Common myeloid progenitor, CD34-positive (primary cell): ENCODE results near the gene CACNA1D.

Experiments
- CTCF ChIA-PET: fragments of 350-600 bp; sonication (Branson Sonifier 250); formaldehyde crosslinking; loops from one replicate; lab custom pipeline; 2021; ENCODE audit warnings: antibody characterized with exemption; lab: Charles Lee
- POLR2A ChIA-PET: fragments of 350-600 bp; sonication (Branson Sonifier 250); formaldehyde crosslinking; loops from one replicate; lab custom pipeline; 2021; ENCODE audit warnings: antibody characterized with exemption; lab: Charles Lee
- DNase-seq, 3 donors: peaks; one replicate each; pipeline versions ENCODE4 v3.0.0 to v3.0.0-alpha.2; 2013
- H3K27ac ChIP-seq, 2 experiments: 1 replicate in 1 of 2; 2 replicates in 1 of 2; pipeline ENCODE4 v1.7.0; 2013; ENCODE audit warnings: inconsistent platforms in 2 of 2, low read length in 2 of 2, mild to moderate bottlenecking in 2 of 2, low read depth in 1 of 2, moderate library complexity in 1 of 2; ENCODE audit not compliant: severe bottlenecking in 2 of 2, insufficient read depth in 1 of 2, poor library complexity in 1 of 2
- H3K27me3 ChIP-seq, 5 experiments: replicated peaks in 2 of 5; 1 replicate in 3 of 5; 2 replicates in 2 of 5; pipeline versions ENCODE4 v1.6.1 to v1.7.0; 2013; ENCODE audit warnings: low read length in 4 of 5, mild to moderate bottlenecking in 2 of 5, moderate library complexity in 2 of 5, inconsistent platforms in 1 of 5; ENCODE audit not compliant: insufficient read depth in 5 of 5, control insufficient read depth in 4 of 5
- H3K36me3 ChIP-seq, 4 experiments: 1 replicate in 2 of 4; 2 replicates in 2 of 4; pipeline versions ENCODE4 v1.6.1 to v1.7.0; 2013; ENCODE audit warnings: low read length in 3 of 4, control low read depth in 1 of 4, mild to moderate bottlenecking in 1 of 4; ENCODE audit not compliant: control insufficient read depth in 4 of 4, insufficient read depth in 4 of 4
- H3K4me1 ChIP-seq, 4 experiments: 1 replicate in 3 of 4; 2 replicates in 1 of 4; pipeline versions ENCODE4 v1.6.1 to v1.7.1; 2013; ENCODE audit warnings: low read length in 3 of 4, mild to moderate bottlenecking in 3 of 4, control low read depth in 1 of 4, inconsistent platforms in 1 of 4, moderate library complexity in 1 of 4; ENCODE audit not compliant: control insufficient read depth in 4 of 4, insufficient read depth in 4 of 4; ENCODE audit errors: control extremely low read depth in 1 of 4
- H3K4me3 ChIP-seq, 7 experiments: 1 replicate in 4 of 7; 2 replicates in 3 of 7; pipeline versions ENCODE4 v1.5.1 to v1.7.0; 2013; ENCODE audit warnings: mild to moderate bottlenecking in 7 of 7, low read length in 6 of 7, moderate library complexity in 6 of 7, inconsistent platforms in 2 of 7, low read depth in 2 of 7, control low read depth in 1 of 7; ENCODE audit not compliant: insufficient read depth in 4 of 7, control insufficient read depth in 1 of 7; ENCODE audit errors: extremely low read depth in 1 of 7
- H3K9me3 ChIP-seq, 5 experiments: 1 replicate in 4 of 5; 2 replicates in 1 of 5; pipeline versions ENCODE4 v1.6.1 to v1.7.1; 2013; ENCODE audit warnings: low read length in 4 of 5, mild to moderate bottlenecking in 2 of 5, inconsistent platforms in 1 of 5, low read depth in 1 of 5, moderate library complexity in 1 of 5; ENCODE audit not compliant: control insufficient read depth in 4 of 5, insufficient read depth in 2 of 5; ENCODE audit errors: control extremely low read depth in 1 of 5
- WGBS: methylation state at CpG from one replicate; pipeline ENCODE4 v1.1.5; 2013; ENCODE audit not compliant: insufficient coverage; 5-methylcytosine and 5-hydroxymethylcytosine counted together

Gene CACNA1D

GRCh38 chr3:53799338-53799865 is 305.0 kb downstream of the CACNA1D start:
- peak in 1 of 3 donors; percentile 2 for DNase-seq
- Histone ChIP-seq H3K4me1 (no peaks in the 10 kb centered on the region), H3K9me3 (no peaks in the 10 kb centered on the region), H3K27me3 (peaks cover 0 to 18% (median 5%) of the 10 kb centered on the region in 5 experiments), H3K4me3 (no peak overlapping the region), H3K36me3 (no peaks in the 10 kb centered on the region), H3K27ac (no peak overlapping the region)
- ChIA-PET CTCF (no interaction called here), POLR2A (no interaction called here)
- WGBS, result 94% methylated on average over 11 of the region's 12 CpGs

- Histone ChIP-seq H3K4me1 (no peaks in the 10 kb centered on the region), H3K27ac (no peak overlapping the region), H3K4me3 (no peak overlapping the region), H3K36me3 (no peaks in the 10 kb centered on the region), H3K27me3 (peaks cover 0 to 16% (median 7%) of the 10 kb centered on the region in 5 experiments), H3K9me3 (no peaks in the 10 kb centered on the region)
- WGBS, result 98% methylated on average over 12 of the region's 16 CpGs
- ChIA-PET POLR2A (no interaction called here), CTCF (no interaction called here)
- DNase-seq, result no peak
Measured at GRCh38 chr3:53800041-53800906, 305.9 kb downstream of the CACNA1D start.

- Histone ChIP-seq H3K27me3 (peaks cover 0 to 15% (median under 1%) of the 10 kb centered on the region in 5 experiments), H3K27ac (no peak overlapping the region), H3K4me1 (no peaks in the 10 kb centered on the region), H3K4me3 (no peak overlapping the region), H3K9me3 (no peaks in the 10 kb centered on the region), H3K36me3 (no peaks in the 10 kb centered on the region)
- ChIA-PET CTCF (no interaction called here), POLR2A (no interaction called here)
- DNase-seq, result no peak
- 96% methylated on average over 9 of the region's 9 CpGs for WGBS
Measured at GRCh38 chr3:53801319-53801718, 306.9 kb downstream of the CACNA1D start.

GRCh38 chr3:53802256-53802880 is 308.0 kb downstream of the CACNA1D start:
- CTCF ChIA-PET, result no interaction called here
- 94% methylated on average over 8 of the region's 8 CpGs for WGBS
- Histone ChIP-seq H3K9me3 (no peaks in the 10 kb centered on the region), H3K27me3 (peaks cover 0 to 11% (median 1%) of the 10 kb centered on the region in 5 experiments), H3K27ac (no peak overlapping the region), H3K4me3 (no peak overlapping the region), H3K36me3 (no peaks in the 10 kb centered on the region), H3K4me1 (no peaks in the 10 kb centered on the region)
- DNase-seq, result no peak
- POLR2A ChIA-PET, result no interaction called here

GRCh38 chr3:53803124-53803815 is 308.9 kb downstream of the CACNA1D start:
- POLR2A ChIA-PET, result no interaction called here

GRCh38 chr3:53803816-53804695 is 309.6 kb downstream of the CACNA1D start:
- H3K27ac ChIP-seq, result no peak overlapping the region
- CTCF ChIA-PET, result no interaction called here
- no peaks in the 10 kb centered on the region for H3K9me3 ChIP-seq
- H3K4me3 ChIP-seq, result no peak overlapping the region
- no peak for DNase-seq
- H3K4me1 ChIP-seq, result no peaks in the 10 kb centered on the region
- POLR2A ChIA-PET, result no interaction called here
- 83% methylated on average over 18 of the region's 20 CpGs for WGBS
- H3K27me3 ChIP-seq, result peaks cover 0 to 11% (median 1%) of the 10 kb centered on the region in 5 experiments
- H3K36me3 ChIP-seq, result no peaks in the 10 kb centered on the region

More at GRCh38 chr3:53803124-53803815, 308.9 kb downstream of the CACNA1D start:
- H3K27ac ChIP-seq, result no peak overlapping the region
- H3K36me3 ChIP-seq, result no peaks in the 10 kb centered on the region
- DNase-seq, result no peak
- no peak overlapping the region for H3K4me3 ChIP-seq
- H3K27me3 ChIP-seq, result peaks cover 0 to 11% (median 1%) of the 10 kb centered on the region in 5 experiments
- CTCF ChIA-PET, result no interaction called here
- H3K4me1 ChIP-seq, result no peaks in the 10 kb centered on the region
- no peaks in the 10 kb centered on the region for H3K9me3 ChIP-seq
- 97% methylated on average over 14 of the region's 18 CpGs for WGBS
